ENCODE results near the gene ATF6B. TPM values are rescaled to one million over a fixed set of nuclear protein-coding genes. Genes with fewer than 3 reads are reported as not detected.

ATF6B gene
- total and polyA plus RNA-seq, 8 donors, result 70.7 to 95.8 (median 85.8) TPM

DNA sequence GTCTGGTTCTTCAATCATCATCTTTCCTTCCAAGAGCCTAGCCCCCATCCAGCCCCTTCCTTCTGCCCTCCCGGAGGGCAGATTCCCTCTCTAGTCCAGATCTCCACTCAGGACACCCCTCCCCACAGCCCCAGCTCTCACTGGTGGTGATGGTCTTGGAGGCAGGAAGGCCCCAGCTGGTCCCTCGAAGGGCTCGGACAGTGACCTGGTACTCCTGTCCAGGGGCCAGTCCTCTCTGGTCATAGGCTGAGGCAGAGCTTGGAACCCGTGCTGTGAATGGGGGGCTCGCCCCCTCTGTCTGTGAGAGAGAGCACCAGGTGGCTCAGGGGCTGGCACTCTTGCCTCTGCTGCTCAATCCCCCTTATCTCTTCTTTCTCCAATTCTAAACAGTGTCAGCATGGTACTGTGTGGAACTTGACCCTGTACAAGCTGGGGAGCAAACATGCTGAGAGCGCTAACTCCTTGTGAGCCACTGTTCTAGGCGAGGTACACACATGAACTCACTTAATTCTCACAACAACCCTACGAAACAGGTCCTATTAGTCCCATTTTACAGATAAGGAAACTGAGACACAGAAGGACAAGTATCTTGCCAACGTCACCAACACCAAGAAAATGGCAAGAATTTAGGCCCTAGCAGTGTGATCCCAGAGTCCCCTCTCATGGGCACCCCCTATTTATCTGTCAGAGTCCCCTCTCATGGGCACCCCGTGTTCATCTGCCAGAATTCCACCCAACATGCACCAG is 38.8 kb downstream of the ATF6B start:
- Histone ChIP-seq H3K36me3 (no peaks in the 10 kb centered on the region), H3K9me3 (no peaks in the 10 kb centered on the region), H3K4me1 (peaks cover 12 to 39% of the 10 kb centered on the region in 2 donors), H3K4me3 (no peak overlapping the region), H3K27ac (no peak overlapping the region), H3K27me3 (peaks cover 0 to 44% of the 10 kb centered on the region in 2 donors)
- no peak for DNase-seq
- intact Hi-C loops (cut with DNase I), result no loop called here
- TF ChIP-seq, protein P1, sequence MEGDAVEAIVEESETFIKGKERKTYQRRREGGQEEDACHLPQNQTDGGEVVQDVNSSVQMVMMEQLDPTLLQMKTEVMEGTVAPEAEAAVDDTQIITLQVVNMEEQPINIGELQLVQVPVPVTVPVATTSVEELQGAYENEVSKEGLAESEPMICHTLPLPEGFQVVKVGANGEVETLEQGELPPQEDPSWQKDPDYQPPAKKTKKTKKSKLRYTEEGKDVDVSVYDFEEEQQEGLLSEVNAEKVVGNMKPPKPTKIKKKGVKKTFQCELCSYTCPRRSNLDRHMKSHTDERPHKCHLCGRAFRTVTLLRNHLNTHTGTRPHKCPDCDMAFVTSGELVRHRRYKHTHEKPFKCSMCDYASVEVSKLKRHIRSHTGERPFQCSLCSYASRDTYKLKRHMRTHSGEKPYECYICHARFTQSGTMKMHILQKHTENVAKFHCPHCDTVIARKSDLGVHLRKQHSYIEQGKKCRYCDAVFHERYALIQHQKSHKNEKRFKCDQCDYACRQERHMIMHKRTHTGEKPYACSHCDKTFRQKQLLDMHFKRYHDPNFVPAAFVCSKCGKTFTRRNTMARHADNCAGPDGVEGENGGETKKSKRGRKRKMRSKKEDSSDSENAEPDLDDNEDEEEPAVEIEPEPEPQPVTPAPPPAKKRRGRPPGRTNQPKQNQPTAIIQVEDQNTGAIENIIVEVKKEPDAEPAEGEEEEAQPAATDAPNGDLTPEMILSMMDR (IDR thresholded peaks at IDR 0.05), result no peak
- no peak for ATAC-seq

DNA sequence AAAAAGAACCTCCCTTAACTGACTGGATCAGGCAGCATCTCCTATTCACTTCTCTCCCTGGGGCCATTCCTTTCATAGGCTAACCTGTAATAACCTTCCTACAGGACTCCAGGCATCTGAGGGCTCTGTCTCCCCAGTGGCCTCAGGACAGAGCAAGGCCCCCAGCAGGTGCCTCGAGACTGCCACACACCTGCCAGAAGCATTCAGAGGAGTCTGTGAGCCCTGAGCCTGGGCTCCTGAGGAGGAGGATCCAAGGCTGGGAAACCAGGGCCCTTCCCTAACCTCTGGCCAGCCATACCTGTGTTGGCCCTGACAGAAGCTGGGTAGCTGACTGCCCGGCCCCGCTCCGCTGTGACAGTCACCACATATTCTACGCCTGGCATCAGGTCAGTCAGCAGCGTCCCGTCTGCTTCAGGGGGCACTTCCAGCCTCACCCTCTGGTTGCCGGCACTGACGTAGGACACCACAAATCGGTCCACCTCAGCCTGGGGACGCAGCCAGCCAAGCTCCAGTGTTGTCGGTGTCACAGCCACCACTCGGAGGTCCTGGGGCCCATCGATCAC is 39.5 kb downstream of the ATF6B start:
- Histone ChIP-seq H3K27ac (no peak overlapping the region), H3K9me3 (no peaks in the 10 kb centered on the region), H3K27me3 (peaks cover 0 to 45% of the 10 kb centered on the region in 2 donors), H3K4me3 (no peak overlapping the region), H3K36me3 (no peaks in the 10 kb centered on the region), H3K4me1 (peaks cover 12 to 37% of the 10 kb centered on the region in 2 donors)
- intact Hi-C loops (cut with DNase I), result no loop called here
- TF ChIP-seq, protein P1 (IDR thresholded peaks at IDR 0.05), result no peak
- ATAC-seq (no peak), DNase-seq (no peak)

DNA sequence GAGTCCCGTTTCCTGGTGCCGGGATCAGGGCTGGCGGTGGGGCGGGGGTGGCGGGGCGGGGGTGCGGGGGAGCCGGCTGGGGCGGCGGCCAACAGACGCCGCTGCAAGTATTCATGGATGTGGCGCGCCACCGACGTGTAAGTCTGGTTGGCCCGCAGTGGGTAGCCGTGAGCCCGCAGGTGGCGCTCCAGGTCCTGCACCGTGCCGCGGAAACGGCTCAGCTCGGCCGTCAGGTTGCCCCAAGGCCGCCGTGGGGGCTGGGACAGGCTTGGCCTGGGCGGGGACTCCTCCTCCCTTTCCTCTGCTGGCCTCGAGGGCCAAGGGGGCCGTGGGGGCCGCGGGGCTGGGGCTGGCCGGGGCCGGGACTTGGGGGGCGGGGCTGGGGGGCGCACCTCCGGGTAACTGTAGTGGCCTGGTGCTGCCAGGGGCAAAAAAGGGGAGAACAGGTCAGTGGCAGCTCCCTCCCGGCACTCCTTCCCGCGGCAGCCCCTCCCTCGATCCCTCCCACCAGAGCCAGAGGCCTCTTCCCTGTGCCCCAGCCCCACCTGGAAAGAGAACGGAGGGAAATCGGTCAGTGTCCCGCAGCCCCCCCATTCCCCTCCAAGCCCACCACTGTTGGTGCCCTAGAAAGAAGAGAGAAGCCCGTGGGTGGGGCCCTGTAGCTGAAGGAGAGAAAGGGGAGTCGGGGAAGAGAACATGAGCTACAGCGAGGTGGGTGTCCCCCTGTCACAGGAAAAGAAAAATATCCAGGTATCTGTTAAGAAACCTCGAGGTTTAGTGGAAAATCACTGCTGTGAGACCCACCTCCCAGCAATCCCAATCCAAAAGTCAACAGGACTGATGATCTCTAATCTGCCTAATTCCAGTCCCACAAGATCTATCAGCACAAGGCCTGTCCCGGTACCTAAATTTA is 40.2 kb downstream of the ATF6B start:
- Histone ChIP-seq H3K27ac (peak overlapping the region in 1 of 2 donors; percentile 57), H3K4me3 (no peak overlapping the region), H3K9me3 (no peaks in the 10 kb centered on the region), H3K27me3 (peaks cover 0 to 47% of the 10 kb centered on the region in 2 donors), H3K36me3 (no peaks in the 10 kb centered on the region), H3K4me1 (peaks cover 12 to 29% of the 10 kb centered on the region in 2 donors)
- ATAC-seq (peak; percentile 88), DNase-seq (peak; percentile 62 to 92 (median 84))
- intact Hi-C loops (cut with DNase I), result no loop called here
- TF ChIP-seq, protein P1 (IDR thresholded peaks at IDR 0.05), result peak; percentile 41

DNA sequence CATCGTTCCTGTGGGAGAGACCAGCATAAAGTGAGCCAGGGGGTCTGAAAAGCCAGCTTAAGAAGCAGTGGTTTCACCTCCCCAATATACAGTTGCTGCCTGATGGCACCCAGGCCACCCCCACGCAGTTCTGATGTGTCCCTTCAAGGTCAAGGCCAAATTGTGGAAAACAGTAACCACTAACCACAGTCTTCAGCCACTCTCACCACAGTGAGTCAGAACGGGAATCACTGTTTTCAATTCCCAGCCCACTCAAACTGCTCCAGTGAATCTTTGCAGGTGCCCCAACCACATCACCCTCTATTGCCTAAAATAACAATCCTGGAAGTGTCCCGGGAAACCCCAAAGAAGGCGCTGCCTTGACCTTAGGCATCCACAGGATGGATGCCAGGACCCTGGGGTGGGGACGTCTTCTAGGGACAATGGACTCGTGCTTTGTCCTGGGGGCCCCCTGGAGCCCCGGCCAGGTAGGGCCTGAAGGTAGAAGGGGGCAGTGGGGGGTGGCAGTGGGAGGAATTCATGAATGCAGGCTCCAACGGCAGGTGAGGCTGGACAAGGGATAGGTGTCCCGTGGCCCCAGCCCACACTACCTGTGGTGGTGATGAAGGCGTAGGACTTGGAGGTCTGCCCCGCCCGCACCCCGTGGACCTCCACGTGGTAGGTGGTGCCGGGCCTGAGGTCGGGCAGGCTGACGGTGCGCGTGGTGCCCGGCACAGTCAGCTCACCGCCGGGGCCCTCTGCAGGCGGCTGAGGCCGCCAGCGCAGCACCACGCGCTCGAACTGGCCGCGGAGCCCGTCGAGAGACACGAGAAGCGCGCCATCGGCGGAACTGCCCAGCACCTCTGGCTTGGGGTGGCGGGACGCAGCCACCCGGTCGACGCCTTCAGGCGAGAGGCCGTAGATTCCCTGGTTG is 41.1 kb downstream of the ATF6B start:
- intact Hi-C loops (cut with DNase I), result no loop called here
- peak overlapping the region in 1 of 2 donors; percentile 57 for H3K27ac ChIP-seq
- H3K36me3 ChIP-seq, result no peaks in the 10 kb centered on the region
- H3K4me1 ChIP-seq, result peaks cover 8 to 20% of the 10 kb centered on the region in 2 donors
- peaks cover 0 to 50% of the 10 kb centered on the region in 2 donors for H3K27me3 ChIP-seq
- DNase-seq (no peak), ATAC-seq (peak; percentile 36)
- H3K9me3 ChIP-seq, result no peaks in the 10 kb centered on the region
- TF ChIP-seq, protein P1 (IDR thresholded peaks at IDR 0.05), result no peak
- no peak overlapping the region for H3K4me3 ChIP-seq
